ENCODE results near the gene FUT2. TPM values are rescaled to one million over a fixed set of nuclear protein-coding genes. Genes with fewer than 3 reads are reported as not detected.

The FUT2 gene
- polyA plus RNA-seq, 2 of the 4 experiments (the other 2 are of a cell fraction): not detected

- no peak for TF ChIP-seq HMGXB4 (CRISPR knock-in tag; IDR thresholded peaks at IDR 0.05; ENCODE audit: borderline replicate concordance)
These were observed 51.2 kb downstream of the FUT2 start, which contains the start of gene IZUMO1 (continued) for GRCh38 chr19:48746738-48747575.

GRCh38 chr19:48749571-48750198, 53.9 kb downstream of the FUT2 start:
- DNase-seq (ENCODE audit: low read depth in 1 of 2, low spot score in 1 of 2) (no peak), FAIRE-seq (no peak), ATAC-seq (no peak)
- POLR2A ChIA-PET: no interaction called here
- Histone ChIP-seq H3K4me3 (no peak overlapping the region), H3K4me1 (peaks cover 21% of the 10 kb centered on the region), H3K9me3 (no peaks in the 10 kb centered on the region), H3K27ac (no peak overlapping the region), H3K4me2 (no peak overlapping the region)
- CTCF ChIA-PET: interaction anchor here (1.8 kb wide), 1 partner anchor 38 kb away, joined by 5 read pairs; no protein-coding TSS in a partner anchor
- TF ChIP-seq HMGXB4 (CRISPR knock-in tag; IDR thresholded peaks at IDR 0.05; ENCODE audit: borderline replicate concordance): no peak
- TF ChIP-seq KDM5A (IDR thresholded peaks at IDR 0.05): no peak
- TF ChIP-seq ELK1 (IDR thresholded peaks at IDR 0.05; ENCODE audit: low read depth, low read length): no peak
- TF ChIP-seq ZFP36 (IDR thresholded peaks at IDR 0.05; ENCODE audit: borderline replicate concordance, partially characterized antibody): no peak
- TF ChIP-seq HEYL (CRISPR knock-in tag; IDR thresholded peaks at IDR 0.05): no peak
- TF ChIP-seq EHF (CRISPR knock-in tag; IDR thresholded peaks at IDR 0.05): no peak
- TF ChIP-seq TP53 (CRISPR knock-in tag; IDR thresholded peaks at IDR 0.05): no peak
- TF ChIP-seq PBX3 (IDR thresholded peaks at IDR 0.05): no peak
- no peak for TF ChIP-seq MAZ (IDR thresholded peaks at IDR 0.05; ENCODE audit: borderline replicate concordance, low read depth, low read length)
- TF ChIP-seq GATA3 (IDR thresholded peaks at IDR 0.05; ENCODE audit: borderline replicate concordance): no peak
- no peak for TF ChIP-seq HES2 (IDR thresholded peaks at IDR 0.05)
- no peak for TF ChIP-seq EHMT2 (IDR thresholded peaks at IDR 0.05; ENCODE audit: low read depth)
- no peak for TF ChIP-seq RCOR1 (IDR thresholded peaks at IDR 0.05; ENCODE audit: low read depth, low read length)
- 41% methylated on average over 4 of the region's 4 CpGs for WGBS (ENCODE audit: missing lambda C conversion rate)

GRCh38 chr19:48750351-48750750, 54.6 kb downstream of the FUT2 start:
- ChIA-PET POLR2A (no interaction called here), CTCF (interaction anchor here (0.5 to 1.8 kb wide), 3 partner anchors 11 to 515 kb away, joined by 3 to 5 read pairs (median 4); no protein-coding TSS in a partner anchor)
- Histone ChIP-seq H3K4me2 (no peak overlapping the region), H3K4me1 (peaks cover 27% of the 10 kb centered on the region), H3K4me3 (no peak overlapping the region), H3K9me3 (no peaks in the 10 kb centered on the region), H3K27ac (no peak overlapping the region)
- 86% methylated on average over 31 of the region's 31 CpGs for WGBS (ENCODE audit: missing lambda C conversion rate)
- no peak for ATAC-seq
- FAIRE-seq: no peak
- no peak for DNase-seq (ENCODE audit: low read depth in 1 of 2, low spot score in 1 of 2)
- no peak for TF ChIP-seq HMGXB4 (CRISPR knock-in tag; IDR thresholded peaks at IDR 0.05; ENCODE audit: borderline replicate concordance)
- TF ChIP-seq MAZ (IDR thresholded peaks at IDR 0.05; ENCODE audit: borderline replicate concordance, low read depth, low read length): no peak
- no peak for TF ChIP-seq RCOR1 (IDR thresholded peaks at IDR 0.05; ENCODE audit: low read depth, low read length)
- TF ChIP-seq E2F6 (IDR thresholded peaks at IDR 0.05; ENCODE audit: borderline replicate concordance, low read depth): no peak
- no peak for TF ChIP-seq ZFP36 (IDR thresholded peaks at IDR 0.05; ENCODE audit: borderline replicate concordance, partially characterized antibody)
- no peak for TF ChIP-seq EP300 (IDR thresholded peaks at IDR 0.05)
- TF ChIP-seq CBX8 (IDR thresholded peaks at IDR 0.05): no peak
- TF ChIP-seq CTCF (IDR thresholded peaks at IDR 0.05): no peak
- TF ChIP-seq ESRRA (IDR thresholded peaks at IDR 0.05; ENCODE audit: borderline replicate concordance, low read length): no peak
- TF ChIP-seq FOXS1 (CRISPR knock-in tag; IDR thresholded peaks at IDR 0.05): no peak
- TF ChIP-seq MAX (IDR thresholded peaks at IDR 0.05): no peak

Data from A549 (cell line).